A549 (cell line): Measurements from ENCODE around the gene MAMLD1. TPM values are rescaled to one million over a fixed set of nuclear protein-coding genes. Genes with fewer than 3 reads are reported as not detected.

Experiments used
- ATAC-seq, 2 experiments: fragments of 200-7000 bp in 1 of 2; fragments of >200 bp in 1 of 2; cut with Nextera tagmentation in 1 of 2; cut with Tn5 transposase in 1 of 2; 3 replicates each; pipeline versions ENCODE4 v1.8.0 to v1.9.1; 2018 to 2020; ENCODE audit warnings: mild to moderate bottlenecking in 1 of 2, moderate library complexity in 1 of 2
- CTCF ChIA-PET: fragments of 300-600 bp; sonication (Branson Sonifier 250); formaldehyde crosslinking; extraction: SDS; loops from one replicate; lab custom pipeline; 2021; ENCODE audit warnings: antibody characterized with exemption, inconsistent platforms; lab: Yijun Ruan, JAX
- POLR2A ChIA-PET: fragments of 350-600 bp; formaldehyde crosslinking; extraction: SDS; loops from one replicate; lab custom pipeline; 2021; ENCODE audit warnings: antibody characterized with exemption, inconsistent platforms; lab: Yijun Ruan, JAX
- DNase-seq, 2 experiments: peaks; one replicate each; pipeline versions ENCODE4 v3.0.0 to v3.0.0-alpha.2; 2011 to 2016; ENCODE audit warnings: low read depth in 1 of 2, low spot score in 1 of 2
- FAIRE-seq: peaks from 2 replicates; lab custom pipeline; 2011; peaks lifted over from hg19 to GRCh38; lab: Jason Lieb, UNC
- H3K27ac ChIP-seq, 2 experiments: fragments of >200 bp; sonication (Bioruptor Twin); formaldehyde crosslinking; 3 replicates each; pipeline ENCODE4 v1.5.1; 2016 to 2017
- H3K4me1 ChIP-seq: fragments of >200 bp; sonication (Bioruptor Twin); formaldehyde crosslinking; 3 replicates; pipeline ENCODE4 v1.6.1; 2016
- H3K4me2 ChIP-seq: fragments of >200 bp; sonication (Bioruptor Twin); formaldehyde crosslinking; 3 replicates; pipeline ENCODE4 v1.6.1; 2016
- H3K4me3 ChIP-seq: fragments of >200 bp; sonication (Bioruptor Twin); formaldehyde crosslinking; 3 replicates; pipeline ENCODE4 v1.5.1; 2016
- H3K9me3 ChIP-seq: fragments of >200 bp; sonication (Bioruptor Twin); formaldehyde crosslinking; 3 replicates; pipeline ENCODE4 v1.6.1; 2016
- CBX2 ChIP-seq: fragments of 200-600 bp; sonication (generic); IDR thresholded peaks from 2 replicates; pipeline ENCODE4 v1.6.1; 2016; ENCODE audit warnings: low read depth, mild to moderate bottlenecking, borderline replicate concordance
- CEBPB ChIP-seq, 2 experiments: fragments of >200 bp in 1 of 2; sonication (Bioruptor Twin) in 1 of 2; formaldehyde crosslinking in 1 of 2; IDR thresholded peaks; 2 replicates each; pipeline ENCODE4 v1.6.1; 2012 to 2016
- CHD4 ChIP-seq: fragments of 200-600 bp; sonication (generic); IDR thresholded peaks from 2 replicates; pipeline ENCODE4 v1.6.1; 2016; ENCODE audit warnings: antibody characterized with exemption, mild to moderate bottlenecking, borderline replicate concordance
- E2F6 ChIP-seq: IDR thresholded peaks from 2 replicates; pipeline ENCODE4 v1.6.1; 2012; ENCODE audit warnings: low read depth, borderline replicate concordance
- EHF ChIP-seq: fragments of 250-450 bp; sonication (Bioruptor Pico); IDR thresholded peaks from 2 replicates; pipeline ENCODE4 v1.5.0; 2020; ENCODE audit warnings: mild to moderate bottlenecking
- FOSL2 ChIP-seq, 2 experiments: fragments of 450-650 bp in 1 of 2; fragments of >200 bp in 1 of 2; sonication (Bioruptor Twin) in 1 of 2; formaldehyde crosslinking; IDR thresholded peaks; 2 replicates each; pipeline versions ENCODE4 v1.5.0 to v1.6.1; 2016 to 2020; ENCODE audit warnings: mild to moderate bottlenecking in 1 of 2, moderate library complexity in 1 of 2
- HOXB5 ChIP-seq: fragments of 250-450 bp; sonication (Bioruptor Pico); IDR thresholded peaks from 2 replicates; pipeline ENCODE4 v1.5.0; 2020; ENCODE audit warnings: mild to moderate bottlenecking, moderate library complexity
- JUNB ChIP-seq: fragments of >200 bp; sonication (Bioruptor Twin); formaldehyde crosslinking; IDR thresholded peaks from 2 replicates; pipeline ENCODE4 v1.6.1; 2016
- KDM1A ChIP-seq: fragments of 200-600 bp; sonication (generic); IDR thresholded peaks from 2 replicates; pipeline ENCODE4 v1.6.1; 2016; ENCODE audit warnings: low read depth, mild to moderate bottlenecking
- MAX ChIP-seq: IDR thresholded peaks from 2 replicates; pipeline ENCODE4 v1.6.1; 2012
- MAZ ChIP-seq: fragments of 150-350 bp; IDR thresholded peaks from 2 replicates; pipeline ENCODE4 v1.6.1; 2014; ENCODE audit warnings: antibody characterized with exemption, low read depth, low read length, borderline replicate concordance
- POLR2A ChIP-seq: IDR thresholded peaks from 2 replicates; pipeline ENCODE4 v1.6.1; 2012; ENCODE audit warnings: mild to moderate bottlenecking, low read length
- WGBS: methylation state at CpG from one replicate; pipeline ENCODE4 v1.1.6; 2017; ENCODE audit errors: missing lambda C conversion rate; 5-methylcytosine and 5-hydroxymethylcytosine counted together
- polyA plus RNA-seq, 4 experiments: library from polyadenylated mRNA; depleted of rRNA in 3 of 4; stranded (reverse); fragments of >200 nt; fragmentation: RNase III in 1 of 4; extraction: RNeasy Plus Mini Kit Qiagen cat#74134 plus additional on column Dnase treatment in 1 of 4; gene quantifications; 2 replicates in 3 of 4; 3 replicates in 1 of 4; pipeline ENCODE4 v1.2.3, GENCODE V29; 2011 to 2017
- TF ChIP-seq, protein P1 (sequence below): fragments of 450-650 bp; IDR thresholded peaks from 2 replicates; pipeline ENCODE4 v1.6.1; 2014; ENCODE audit warnings: antibody characterized with exemption
- TF ChIP-seq, protein P2 (sequence below): fragments of 200-600 bp; sonication (generic); IDR thresholded peaks from 2 replicates; pipeline ENCODE4 v1.6.1; 2016; ENCODE audit warnings: antibody characterized with exemption, mild to moderate bottlenecking, moderate library complexity
- TF ChIP-seq, protein P3 (sequence below): IDR thresholded peaks from 2 replicates; pipeline ENCODE4 v1.6.1; 2012

Gene MAMLD1
- polyA plus RNA-seq, 2 of the 4 experiments (the other 2 are of a cell fraction): 1.2 to 2.3 TPM

GRCh38 chrX:150546711-150547153 is 183.6 kb downstream of the MAMLD1 start:
- Histone ChIP-seq H3K9me3 (no peaks in the 10 kb centered on the region), H3K4me2 (no peak overlapping the region), H3K27ac (no peak overlapping the region; a peak in 1 of 6 replicates), H3K4me3 (no peak overlapping the region)
- ATAC-seq (no peak), FAIRE-seq (no peak), DNase-seq (no peak)
- CTCF ChIA-PET: interaction anchor here (1.2 kb wide), 1 partner anchor 136 kb away, joined by 4 read pairs; no protein-coding TSS in a partner anchor
- 89% methylated on average over 9 of the region's 9 CpGs for WGBS
- TF ChIP-seq KDM1A (no peak), CEBPB (IDR thresholded peaks at IDR 0.05) (no peak), EHF (CRISPR knock-in tag) (no peak), JUNB (no peak)
- TF ChIP-seq, all 56 proteins: peak for 0
- POLR2A ChIA-PET: interaction anchor here (1.2 kb wide), 1 partner anchor 21 kb away, joined by 3 read pairs; the partner anchor contains the start of gene MTM1
- H3K4me1 ChIP-seq: peaks cover 9% of the 10 kb centered on the region; the same call in 2 of the 3 replicates

DNA sequence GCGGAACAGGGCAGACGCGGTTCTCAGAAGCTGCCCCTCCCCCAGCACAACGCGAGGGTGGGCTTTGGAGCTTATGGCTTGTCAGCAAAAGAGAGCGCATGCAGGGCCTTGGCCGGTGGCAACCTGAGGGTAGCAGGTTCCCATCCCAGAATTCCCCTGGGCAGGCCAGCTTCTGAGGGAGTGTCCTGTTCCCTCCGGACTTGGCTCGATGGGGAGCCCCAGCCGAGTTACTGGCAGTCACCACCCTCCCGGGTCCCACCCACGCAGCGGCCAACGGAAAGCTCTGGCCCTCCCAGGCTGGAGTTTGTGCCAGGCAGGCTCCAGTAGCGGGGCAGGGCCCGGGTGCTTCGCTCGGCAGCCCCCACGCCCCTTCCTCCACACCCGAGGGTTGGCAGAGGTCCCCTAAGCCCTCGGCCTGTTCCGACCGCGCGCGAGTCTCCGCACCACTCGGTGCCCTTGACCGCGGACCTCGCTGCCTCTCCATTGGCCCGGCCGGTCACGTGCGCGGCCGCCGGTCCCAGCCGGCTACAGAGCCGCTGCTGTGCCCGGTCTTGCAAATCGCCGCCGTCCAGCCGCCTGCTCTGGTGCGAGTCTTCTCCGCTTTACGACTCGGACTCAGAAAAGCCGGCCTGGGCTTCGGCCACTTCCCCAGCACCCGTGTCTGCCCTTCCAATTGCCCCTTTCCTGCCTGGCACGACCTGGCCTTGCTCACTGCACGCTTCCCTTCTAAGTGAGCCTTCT is 184.4 kb downstream of the MAMLD1 start:
- TF ChIP-seq HOXB5 (CRISPR knock-in tag) (no peak), KDM1A (no peak), POLR2A (0 out of 2 replicates have a peak, but pooled peaks have one; percentile 13), MAZ (no peak), CHD4 (no peak), E2F6 (peak; percentile 83), MAX (peak; percentile 78), CBX2 (no peak), FOSL2 (IDR thresholded peaks at IDR 0.05) (no peak), FOSL2 (CRISPR knock-in tag; IDR thresholded peaks at IDR 0.05) (no peak)
- TF ChIP-seq, protein P1, sequence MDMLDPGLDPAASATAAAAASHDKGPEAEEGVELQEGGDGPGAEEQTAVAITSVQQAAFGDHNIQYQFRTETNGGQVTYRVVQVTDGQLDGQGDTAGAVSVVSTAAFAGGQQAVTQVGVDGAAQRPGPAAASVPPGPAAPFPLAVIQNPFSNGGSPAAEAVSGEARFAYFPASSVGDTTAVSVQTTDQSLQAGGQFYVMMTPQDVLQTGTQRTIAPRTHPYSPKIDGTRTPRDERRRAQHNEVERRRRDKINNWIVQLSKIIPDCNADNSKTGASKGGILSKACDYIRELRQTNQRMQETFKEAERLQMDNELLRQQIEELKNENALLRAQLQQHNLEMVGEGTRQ: peak; percentile 86
- TF ChIP-seq, protein P2, sequence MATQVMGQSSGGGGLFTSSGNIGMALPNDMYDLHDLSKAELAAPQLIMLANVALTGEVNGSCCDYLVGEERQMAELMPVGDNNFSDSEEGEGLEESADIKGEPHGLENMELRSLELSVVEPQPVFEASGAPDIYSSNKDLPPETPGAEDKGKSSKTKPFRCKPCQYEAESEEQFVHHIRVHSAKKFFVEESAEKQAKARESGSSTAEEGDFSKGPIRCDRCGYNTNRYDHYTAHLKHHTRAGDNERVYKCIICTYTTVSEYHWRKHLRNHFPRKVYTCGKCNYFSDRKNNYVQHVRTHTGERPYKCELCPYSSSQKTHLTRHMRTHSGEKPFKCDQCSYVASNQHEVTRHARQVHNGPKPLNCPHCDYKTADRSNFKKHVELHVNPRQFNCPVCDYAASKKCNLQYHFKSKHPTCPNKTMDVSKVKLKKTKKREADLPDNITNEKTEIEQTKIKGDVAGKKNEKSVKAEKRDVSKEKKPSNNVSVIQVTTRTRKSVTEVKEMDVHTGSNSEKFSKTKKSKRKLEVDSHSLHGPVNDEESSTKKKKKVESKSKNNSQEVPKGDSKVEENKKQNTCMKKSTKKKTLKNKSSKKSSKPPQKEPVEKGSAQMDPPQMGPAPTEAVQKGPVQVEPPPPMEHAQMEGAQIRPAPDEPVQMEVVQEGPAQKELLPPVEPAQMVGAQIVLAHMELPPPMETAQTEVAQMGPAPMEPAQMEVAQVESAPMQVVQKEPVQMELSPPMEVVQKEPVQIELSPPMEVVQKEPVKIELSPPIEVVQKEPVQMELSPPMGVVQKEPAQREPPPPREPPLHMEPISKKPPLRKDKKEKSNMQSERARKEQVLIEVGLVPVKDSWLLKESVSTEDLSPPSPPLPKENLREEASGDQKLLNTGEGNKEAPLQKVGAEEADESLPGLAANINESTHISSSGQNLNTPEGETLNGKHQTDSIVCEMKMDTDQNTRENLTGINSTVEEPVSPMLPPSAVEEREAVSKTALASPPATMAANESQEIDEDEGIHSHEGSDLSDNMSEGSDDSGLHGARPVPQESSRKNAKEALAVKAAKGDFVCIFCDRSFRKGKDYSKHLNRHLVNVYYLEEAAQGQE: no peak
- TF ChIP-seq, protein P3, sequence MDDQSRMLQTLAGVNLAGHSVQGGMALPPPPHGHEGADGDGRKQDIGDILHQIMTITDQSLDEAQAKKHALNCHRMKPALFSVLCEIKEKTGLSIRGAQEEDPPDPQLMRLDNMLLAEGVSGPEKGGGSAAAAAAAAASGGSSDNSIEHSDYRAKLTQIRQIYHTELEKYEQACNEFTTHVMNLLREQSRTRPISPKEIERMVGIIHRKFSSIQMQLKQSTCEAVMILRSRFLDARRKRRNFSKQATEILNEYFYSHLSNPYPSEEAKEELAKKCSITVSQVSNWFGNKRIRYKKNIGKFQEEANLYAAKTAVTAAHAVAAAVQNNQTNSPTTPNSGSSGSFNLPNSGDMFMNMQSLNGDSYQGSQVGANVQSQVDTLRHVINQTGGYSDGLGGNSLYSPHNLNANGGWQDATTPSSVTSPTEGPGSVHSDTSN: no peak
- peak overlapping the region; percentile 47 for H3K4me3 ChIP-seq
- ATAC-seq: peak; percentile 90 to 95
- DNase-seq: peak; percentile 48 to 51
- 20% methylated on average over 20 of the region's 54 CpGs for WGBS
- ChIA-PET CTCF (no interaction called here), POLR2A (interaction anchor here (0.7 to 1.2 kb wide), 2 partner anchors 21 to 607 kb away, joined by 3 read pairs; partner anchors contain the start of gene MTM1)
- FAIRE-seq: peak; percentile 77
- H3K4me1 ChIP-seq: peaks cover 9% of the 10 kb centered on the region; the same call in 2 of the 3 replicates
- H3K4me2 ChIP-seq: peak overlapping the region; percentile 83
- no peaks in the 10 kb centered on the region for H3K9me3 ChIP-seq
- peak overlapping the region; percentile 87 to 94 for H3K27ac ChIP-seq
